Omental fat pad (tissue), 4 donors: ENCODE measurements around the gene FAM171A1. TPM values are rescaled to one million over a fixed set of nuclear protein-coding genes. Genes with fewer than 3 reads are reported as not detected.

Source experiments
- ATAC-seq: fragments of 150-250 bp; one replicate; pipeline ENCODE4 v1.9.1; 2016; ENCODE audit warnings: mild to moderate bottlenecking, moderate library complexity; ENCODE audit not compliant: low FRiP score
- DNase-seq: peaks from one replicate; pipeline ENCODE4 v3.0.0-alpha.2; 2019; ENCODE audit warnings: low spot score
- CTCF ChIP-seq, 3 donors: fragments of 450-650 bp; IDR thresholded peaks; one replicate each; pipeline ENCODE4 v1.5.1; 2016 to 2017; ENCODE audit warnings: antibody characterized with exemption in 3 of 3, mild to moderate bottlenecking in 3 of 3, moderate library complexity in 2 of 3
- total RNA-seq, 4 donors: library from RNA; depleted of rRNA; stranded (reverse); fragments of >200 nt; gene quantifications; one replicate each; pipeline ENCODE4 v1.1.0, GENCODE V29; 2016

The FAM171A1 gene
- total RNA-seq, 4 donors from 2014 or later: 7.0 to 17.4 (median 15.2) TPM

GRCh38 chr10:15300145-15300544, 70.9 kb downstream of the FAM171A1 start:
- no peak for TF ChIP-seq CTCF (IDR thresholded peaks at IDR 0.05)
- ATAC-seq: no peak
- DNase-seq: no peak

- no peak for ATAC-seq
- no peak for DNase-seq
Observed at GRCh38 chr10:15296701-15297100, 74.4 kb downstream of the FAM171A1 start.

GRCh38 chr10:15295537-15296325, 75.4 kb downstream of the FAM171A1 start:
- DNase-seq: no peak
- TF ChIP-seq CTCF (IDR thresholded peaks at IDR 0.05): no peak
- ATAC-seq: no peak

More at GRCh38 chr10:15296701-15297100, 74.4 kb downstream of the FAM171A1 start:
- TF ChIP-seq CTCF (IDR thresholded peaks at IDR 0.05): no peak

GRCh38 chr10:15293862-15294842, 76.9 kb downstream of the FAM171A1 start:
- ATAC-seq (no peak), DNase-seq (no peak)
- TF ChIP-seq CTCF (IDR thresholded peaks at IDR 0.05): no peak

DNA sequence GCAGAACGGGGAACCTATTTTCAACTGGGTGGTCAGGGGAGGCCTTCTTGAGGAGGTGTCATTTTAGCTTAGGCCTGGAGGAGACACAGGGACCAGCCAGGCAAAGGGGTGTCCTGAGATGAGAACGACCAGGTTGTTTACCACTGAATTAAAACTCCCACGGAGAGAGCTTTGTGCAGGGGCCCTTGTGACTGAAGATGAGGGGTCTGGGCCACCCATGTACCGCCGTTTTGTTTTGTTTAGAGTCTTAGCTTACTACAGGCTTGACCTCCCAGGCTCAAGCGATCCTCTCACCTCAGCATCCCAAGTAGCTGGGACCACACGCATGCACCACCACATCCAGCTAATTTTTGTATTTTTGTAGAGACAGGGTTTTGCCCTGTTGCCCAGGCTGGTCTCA, 80.4 kb downstream of the FAM171A1 start:
- DNase-seq: no peak
- TF ChIP-seq CTCF (IDR thresholded peaks at IDR 0.05): no peak

DNA sequence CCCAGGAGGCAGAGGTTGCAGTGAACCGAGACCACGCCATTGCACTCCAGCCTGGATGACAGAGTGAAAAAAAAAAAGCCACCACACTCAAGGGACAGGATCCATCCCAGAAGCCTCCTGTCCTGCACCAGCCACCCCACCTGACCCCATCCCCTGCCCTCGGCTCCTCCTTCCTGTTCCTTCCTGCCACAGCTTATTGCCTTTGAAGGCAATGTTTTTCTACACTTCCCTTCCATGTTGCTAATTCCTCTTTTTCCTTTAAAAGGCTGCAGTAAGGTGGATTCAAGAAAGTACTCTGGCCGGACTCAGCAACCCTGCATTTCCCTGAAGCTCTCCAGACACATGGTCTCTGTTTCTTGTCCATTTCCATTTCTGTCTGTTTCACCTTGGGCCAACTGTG, 80.9 kb downstream of the FAM171A1 start:
- TF ChIP-seq CTCF (IDR thresholded peaks at IDR 0.05): no peak
- ATAC-seq: no peak
- DNase-seq: no peak

More for the DNA sequence above, 80.4 kb downstream of the FAM171A1 start:
- ATAC-seq: no peak
